GM13977 (cell line): ENCODE results near the gene CD38.
A peak's percentile ranks its signal among the peaks of the same experiment; 100 is the strongest.

Experiments used
- DNase-seq: peaks from one replicate; pipeline ENCODE4 v3.0.0; 2012; ENCODE audit warnings: low spot score
- in situ Hi-C: fragments of 300-500 bp; cut with MboI; formaldehyde crosslinking; loops from one replicate; pipeline ENCODE4 v1.12.0; 2022; ENCODE audit warnings: low sequenced_read_pairs, low pct_unique_long_range_greater_than_20kb, mixed read lengths, inconsistent platforms; ENCODE audit not compliant: unreplicated experiment
- TF ChIP-seq, protein P1 (sequence below): IDR thresholded peaks from 2 replicates; pipeline ENCODE4 v1.5.1; 2012; ENCODE audit warnings: mild to moderate bottlenecking, control low read depth; ENCODE audit not compliant: insufficient read depth; ENCODE audit errors: extremely low read depth, missing control alignments

The CD38 gene

DNA sequence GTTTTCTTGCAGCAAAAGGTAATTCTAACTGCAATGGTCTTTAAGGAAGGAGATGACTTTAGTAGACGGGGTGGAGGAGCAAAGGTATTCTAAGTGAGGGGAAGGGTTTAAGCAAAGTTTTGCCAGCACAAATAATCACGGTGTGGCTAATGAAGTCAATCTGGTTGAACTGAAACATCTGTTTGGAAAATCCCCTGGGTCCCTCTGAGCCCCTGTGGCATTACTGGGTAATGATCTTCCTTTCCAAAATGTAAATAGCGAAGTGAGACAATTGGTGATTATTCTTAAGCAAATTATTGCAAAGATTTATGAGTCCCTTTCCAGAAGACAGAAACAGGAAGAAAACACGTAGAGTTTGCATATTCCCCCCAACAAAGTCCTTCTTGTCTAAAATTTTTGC is 113.2 kb downstream of the CD38 start:
- in situ Hi-C loops: no loop called here
- DNase-seq: peak; percentile 29
- TF ChIP-seq, protein P1, sequence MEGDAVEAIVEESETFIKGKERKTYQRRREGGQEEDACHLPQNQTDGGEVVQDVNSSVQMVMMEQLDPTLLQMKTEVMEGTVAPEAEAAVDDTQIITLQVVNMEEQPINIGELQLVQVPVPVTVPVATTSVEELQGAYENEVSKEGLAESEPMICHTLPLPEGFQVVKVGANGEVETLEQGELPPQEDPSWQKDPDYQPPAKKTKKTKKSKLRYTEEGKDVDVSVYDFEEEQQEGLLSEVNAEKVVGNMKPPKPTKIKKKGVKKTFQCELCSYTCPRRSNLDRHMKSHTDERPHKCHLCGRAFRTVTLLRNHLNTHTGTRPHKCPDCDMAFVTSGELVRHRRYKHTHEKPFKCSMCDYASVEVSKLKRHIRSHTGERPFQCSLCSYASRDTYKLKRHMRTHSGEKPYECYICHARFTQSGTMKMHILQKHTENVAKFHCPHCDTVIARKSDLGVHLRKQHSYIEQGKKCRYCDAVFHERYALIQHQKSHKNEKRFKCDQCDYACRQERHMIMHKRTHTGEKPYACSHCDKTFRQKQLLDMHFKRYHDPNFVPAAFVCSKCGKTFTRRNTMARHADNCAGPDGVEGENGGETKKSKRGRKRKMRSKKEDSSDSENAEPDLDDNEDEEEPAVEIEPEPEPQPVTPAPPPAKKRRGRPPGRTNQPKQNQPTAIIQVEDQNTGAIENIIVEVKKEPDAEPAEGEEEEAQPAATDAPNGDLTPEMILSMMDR: no peak

DNA sequence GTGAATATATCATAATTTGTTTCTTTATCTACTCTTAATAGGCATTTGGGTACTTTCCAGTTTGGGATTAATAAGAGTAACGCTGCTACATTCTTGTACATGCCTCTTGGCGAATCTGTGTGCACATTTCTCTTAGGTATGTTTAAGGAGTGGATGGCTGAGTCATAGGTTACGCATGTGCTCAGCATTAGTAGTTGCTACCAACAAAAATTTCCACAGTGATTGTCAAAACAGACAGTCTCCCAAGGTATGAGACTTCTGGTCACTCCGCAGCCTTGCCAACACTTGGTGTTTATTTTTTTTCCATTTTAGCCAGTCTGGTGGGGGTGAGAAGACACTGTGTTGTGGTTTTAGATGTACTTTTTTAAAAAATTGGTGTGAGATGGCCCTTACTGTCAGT is 115.8 kb downstream of the CD38 start:
- TF ChIP-seq, protein P1: no peak
- in situ Hi-C loops: no loop called here
- DNase-seq: no peak

DNA sequence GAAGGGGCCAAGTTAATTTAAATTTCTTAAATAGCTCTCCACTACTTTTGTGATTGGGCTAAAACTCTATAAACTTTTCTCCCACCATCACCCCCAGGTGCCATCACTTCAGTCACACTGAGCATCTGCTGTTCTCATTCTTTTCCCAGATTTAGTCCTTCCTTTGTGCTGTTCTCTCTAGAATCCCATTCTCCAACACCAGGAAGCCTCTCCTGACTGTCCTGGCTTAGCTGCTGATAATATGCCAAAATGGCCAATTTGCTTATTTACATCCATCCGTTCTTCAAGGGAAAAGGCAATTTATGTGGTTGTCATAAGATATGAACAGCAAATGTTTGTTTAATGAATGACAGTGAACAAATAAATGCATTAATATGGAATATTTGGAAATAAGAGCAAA is 116.3 kb downstream of the CD38 start:
- no peak for DNase-seq
- TF ChIP-seq, protein P1: no peak
- in situ Hi-C loops: no loop called here

DNA sequence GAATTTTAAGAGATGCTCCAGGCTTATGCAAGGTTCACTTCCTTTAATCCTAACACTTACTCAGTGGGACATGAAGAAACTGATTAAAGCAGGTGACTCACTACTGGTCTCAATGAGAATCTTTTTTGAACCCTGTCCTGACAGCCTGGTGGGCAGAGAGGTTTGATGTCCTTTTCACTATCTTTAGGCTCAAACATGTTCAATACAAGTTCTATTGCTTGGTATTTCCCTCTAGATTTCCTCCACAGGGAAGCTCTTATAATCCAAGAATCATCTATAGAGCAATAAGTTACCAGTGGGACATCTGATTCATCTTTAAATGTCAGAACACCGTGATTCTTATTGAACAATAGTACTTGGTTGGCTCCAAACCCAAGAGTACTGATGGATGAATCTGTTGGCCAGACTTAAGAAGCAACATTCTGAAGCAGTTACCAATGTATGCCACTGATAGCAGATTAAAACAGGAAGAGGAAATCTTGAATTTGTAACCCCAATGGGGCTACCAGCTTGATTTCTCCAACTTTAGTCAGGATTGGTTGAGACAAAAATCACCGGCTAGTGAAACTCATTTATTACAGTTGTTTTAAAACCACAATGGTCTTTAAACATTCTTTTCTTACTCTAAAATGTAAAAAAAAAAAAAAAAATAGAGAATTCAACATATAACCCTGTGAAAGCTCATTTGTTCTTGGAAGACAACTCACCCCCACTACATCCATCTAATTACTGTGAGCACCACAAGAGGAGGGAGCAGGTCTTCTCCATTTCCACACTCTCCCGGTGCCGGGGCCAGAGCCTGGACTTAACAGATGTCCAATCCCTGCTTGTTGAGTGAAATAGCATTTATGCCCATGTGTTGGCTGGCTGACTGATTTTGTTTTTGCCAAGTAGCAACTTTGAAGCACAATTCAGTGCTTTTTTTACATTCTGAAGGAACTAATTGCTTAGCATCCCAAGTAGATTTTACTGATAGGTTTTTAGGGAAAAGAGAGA is 117.1 kb downstream of the CD38 start:
- in situ Hi-C loops: no loop called here
- no peak for DNase-seq
- TF ChIP-seq, protein P1: no peak

DNA sequence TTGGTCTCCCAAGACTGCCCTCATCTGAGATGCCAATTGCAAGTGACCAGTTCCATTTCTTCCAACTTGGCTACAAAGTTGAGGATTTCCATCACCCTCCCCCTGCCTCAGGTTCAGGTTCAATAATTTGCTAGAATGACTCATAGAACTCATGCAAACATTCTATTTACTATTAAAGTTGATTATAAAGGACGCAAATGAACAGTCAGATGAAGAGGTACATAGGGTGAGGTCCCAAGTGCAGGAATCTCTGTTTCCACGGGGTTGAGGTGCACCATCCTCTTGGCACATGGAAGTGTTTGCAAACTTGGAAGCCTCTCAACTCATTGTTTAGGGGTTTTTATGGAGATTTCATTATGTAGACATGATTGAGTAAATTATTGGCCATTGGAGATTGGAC is 119.4 kb downstream of the CD38 start:
- DNase-seq: no peak
- in situ Hi-C loops: no loop called here
- TF ChIP-seq, protein P1: no peak

DNA sequence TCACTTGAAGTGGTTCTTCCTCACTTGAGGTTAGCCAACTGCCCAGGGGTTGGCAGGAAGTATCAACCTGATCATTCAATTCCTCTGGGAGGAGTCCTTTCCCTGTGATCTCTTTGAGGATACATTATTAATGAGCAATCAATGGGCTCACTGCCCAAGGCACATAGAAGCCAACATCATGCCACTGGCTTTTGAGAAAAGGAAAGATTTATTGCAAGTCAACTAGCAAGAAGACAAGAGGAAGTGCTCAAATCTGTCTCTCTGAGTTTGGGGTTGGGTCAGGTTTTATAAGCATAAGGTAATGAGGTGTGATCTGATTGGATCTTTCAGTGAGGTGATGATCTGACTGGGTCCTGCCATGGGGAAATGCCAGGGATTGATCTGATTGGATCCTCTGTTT is 120.8 kb downstream of the CD38 start:
- DNase-seq: no peak
- TF ChIP-seq, protein P1: no peak
- in situ Hi-C loops: no loop called here
